PC-3 (cell line): Measurements from ENCODE around the gene PRPF40A.

ENCODE experiments used
- CTCF ChIP-seq: fragments of 300-600 bp; sonication (generic); conservative IDR thresholded peaks from 2 replicates; pipeline ENCODE4 v1.5.1; 2017; ENCODE audit warnings: antibody characterized with exemption, low read depth, mild to moderate bottlenecking, low read length
- EZH2 ChIP-seq: fragments of 300-600 bp; sonication (generic); IDR thresholded peaks from one replicate; pipeline ENCODE4 v1.6.1; 2017; ENCODE audit warnings: antibody characterized with exemption, mild to moderate bottlenecking, low read length; ENCODE audit not compliant: unreplicated experiment

DNA sequence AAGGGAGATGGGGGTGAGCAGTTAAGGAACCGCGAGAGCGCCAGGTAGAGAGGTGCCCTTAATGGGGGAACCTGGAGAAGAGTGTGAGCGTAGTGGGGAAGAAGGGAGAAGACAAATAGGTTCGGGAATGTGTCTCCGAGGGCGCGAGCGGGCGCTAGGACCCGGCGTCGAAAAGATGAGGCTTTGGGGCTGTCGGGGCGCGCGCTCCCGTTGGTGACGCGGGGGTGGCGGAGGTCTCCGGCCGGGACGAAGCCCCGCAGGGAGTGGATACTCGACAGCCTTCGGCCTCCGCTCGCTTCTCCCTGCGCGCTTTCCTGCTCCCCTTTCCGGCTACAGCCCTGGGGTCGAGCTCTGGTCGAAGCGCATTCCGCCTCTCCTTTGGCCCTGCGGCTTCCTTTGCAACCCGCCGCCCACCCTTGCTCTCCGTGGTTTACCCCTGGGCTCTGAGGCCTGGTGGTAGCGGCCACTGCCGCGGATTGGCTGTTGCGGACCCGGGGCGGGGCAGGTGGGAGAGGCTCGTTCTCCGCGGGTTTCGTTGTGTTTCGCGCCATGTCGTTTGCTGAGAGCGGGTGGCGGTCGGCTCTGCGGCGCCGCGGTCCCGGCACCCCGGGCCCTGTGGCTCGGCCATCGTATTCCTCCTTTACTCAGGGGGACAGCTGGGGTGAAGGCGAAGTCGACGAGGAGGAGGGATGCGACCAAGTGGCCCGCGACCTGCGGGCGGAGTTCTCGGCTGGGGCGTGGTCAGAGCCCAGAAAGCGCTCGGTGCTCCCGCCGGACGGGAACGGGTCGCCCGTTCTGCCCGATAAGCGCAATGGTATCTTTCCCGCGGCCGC lies 1.0 kb upstream of the PRPF40A start, which contains the start of gene ARL6IP6:
- TF ChIP-seq CTCF = no peak
- no peak for TF ChIP-seq EZH2
